ENCODE results near the gene HS2ST1. TPM values are rescaled to one million over a fixed set of nuclear protein-coding genes. Genes with fewer than 3 reads are reported as not detected.
"Not testable (repeated sequence)": the region's sequence is repeated elsewhere in the genome, so short reads cannot be mapped to it uniquely, and the experiment has no call there.

HS2ST1 gene
- total RNA-seq, 1 experiment from 2014 or later = 16.0 TPM

DNA sequence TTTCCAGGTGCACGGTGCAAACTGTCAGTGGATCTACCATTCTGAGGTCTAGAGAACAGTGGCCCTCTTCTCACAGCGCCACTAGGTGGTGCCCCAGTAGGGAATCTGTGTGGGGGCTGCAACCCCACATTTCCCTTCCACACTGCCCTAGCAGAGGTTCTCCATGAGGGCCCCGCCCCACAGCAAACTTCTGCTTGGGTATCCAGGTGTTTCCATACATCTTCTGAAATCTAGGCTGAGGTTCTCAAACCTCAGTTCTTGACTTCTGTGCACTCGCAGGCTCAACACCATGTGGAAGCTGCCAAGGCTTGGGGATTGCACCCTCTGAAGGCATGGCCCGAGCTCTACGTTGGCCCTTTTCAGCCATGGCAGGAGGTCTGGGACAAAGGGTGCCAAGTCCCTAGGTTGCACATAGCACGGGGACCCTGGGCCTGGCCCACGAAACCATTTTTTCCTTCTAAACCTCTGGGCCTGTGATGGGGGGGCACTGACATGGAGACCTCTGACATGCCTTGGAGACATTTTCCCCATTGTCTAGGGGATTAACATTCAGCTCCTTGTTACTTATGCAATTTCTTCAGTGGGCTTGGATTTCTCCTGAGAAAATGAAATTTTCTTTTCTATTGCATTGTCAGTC, 10.0 kb downstream of the HS2ST1 start:
- no peak for DNase-seq (ENCODE audit: extremely low read depth, low read depth)

DNA sequence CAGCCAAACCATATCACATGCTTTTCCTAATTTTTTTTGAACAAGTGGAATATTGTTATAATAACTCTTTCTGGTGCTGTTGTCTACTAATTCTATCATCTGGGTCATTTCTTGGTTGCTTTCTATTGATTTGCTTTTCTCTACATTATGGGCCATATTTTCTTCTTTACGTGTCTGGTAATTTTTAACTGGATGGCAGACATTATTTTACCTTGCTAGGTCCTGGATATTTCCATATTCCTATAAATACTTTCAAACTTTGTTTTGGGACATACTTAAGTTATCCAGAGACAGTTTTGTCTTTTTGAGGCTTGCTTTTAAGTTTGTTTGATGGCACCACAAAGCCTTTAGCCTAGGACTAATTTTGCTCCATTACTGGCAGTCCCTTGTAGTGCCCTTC, 11.3 kb downstream of the HS2ST1 start:
- DNase-seq (ENCODE audit: extremely low read depth, low read depth) = no peak

DNA sequence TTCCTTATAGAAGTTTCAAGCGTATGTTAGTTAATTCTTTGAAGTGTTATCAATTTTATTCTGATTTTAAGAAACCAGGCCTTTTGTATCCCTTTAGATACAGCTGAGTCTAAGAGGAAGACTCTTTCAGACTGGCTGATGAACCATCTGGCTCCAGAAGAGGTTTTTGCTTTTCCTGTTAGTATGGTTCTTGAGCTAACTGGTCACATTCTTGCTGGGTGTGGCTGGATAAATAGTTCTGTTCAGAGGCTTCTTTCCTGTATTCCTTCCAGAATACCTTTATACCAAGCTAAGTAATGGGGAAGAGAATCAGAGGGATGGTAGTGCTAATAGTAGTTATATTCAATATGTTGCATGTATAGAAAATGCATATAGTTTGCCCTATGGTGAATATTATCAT, 12.4 kb downstream of the HS2ST1 start:
- DNase-seq (ENCODE audit: extremely low read depth, low read depth) = no peak

DNA sequence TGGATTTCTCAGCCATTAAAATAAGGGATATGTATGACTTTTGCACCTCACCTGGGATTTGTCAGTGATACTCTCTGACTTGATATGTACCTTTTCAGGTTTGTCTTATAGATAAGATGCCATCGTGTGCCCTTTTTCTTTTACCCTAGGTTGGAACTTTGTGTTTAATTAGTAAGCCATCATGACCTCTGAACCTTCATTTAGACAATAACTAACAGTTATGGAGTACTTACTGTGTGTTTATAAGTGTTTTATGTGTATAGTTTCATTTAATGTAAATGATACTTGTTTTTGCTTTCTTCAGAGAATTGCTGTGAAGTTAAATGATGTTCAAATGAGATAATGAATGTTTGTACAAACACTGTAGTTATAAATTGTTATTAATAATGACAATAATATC, 14.4 kb downstream of the HS2ST1 start:
- no peak for DNase-seq (ENCODE audit: extremely low read depth, low read depth)

DNA sequence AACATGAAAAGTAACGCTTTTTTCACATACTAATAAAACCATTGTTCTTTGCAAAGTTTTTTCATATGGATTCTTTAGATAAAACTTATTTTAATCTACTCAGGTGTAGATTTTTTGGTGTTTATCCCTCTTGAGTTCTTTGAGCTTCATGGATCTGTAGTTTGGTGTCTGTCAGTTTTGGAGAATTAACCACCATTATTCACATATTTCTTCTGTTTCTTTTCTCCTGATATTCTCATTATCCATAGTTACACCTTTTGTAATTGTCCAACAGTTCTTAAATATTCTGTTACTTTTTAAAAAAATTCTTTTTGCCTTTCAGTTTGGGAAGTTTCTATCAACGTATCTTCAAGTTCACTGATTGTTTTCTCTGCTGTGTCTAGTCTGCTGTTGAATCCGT, 18.6 kb downstream of the HS2ST1 start:
- DNase-seq (ENCODE audit: extremely low read depth, low read depth) = no peak

DNA sequence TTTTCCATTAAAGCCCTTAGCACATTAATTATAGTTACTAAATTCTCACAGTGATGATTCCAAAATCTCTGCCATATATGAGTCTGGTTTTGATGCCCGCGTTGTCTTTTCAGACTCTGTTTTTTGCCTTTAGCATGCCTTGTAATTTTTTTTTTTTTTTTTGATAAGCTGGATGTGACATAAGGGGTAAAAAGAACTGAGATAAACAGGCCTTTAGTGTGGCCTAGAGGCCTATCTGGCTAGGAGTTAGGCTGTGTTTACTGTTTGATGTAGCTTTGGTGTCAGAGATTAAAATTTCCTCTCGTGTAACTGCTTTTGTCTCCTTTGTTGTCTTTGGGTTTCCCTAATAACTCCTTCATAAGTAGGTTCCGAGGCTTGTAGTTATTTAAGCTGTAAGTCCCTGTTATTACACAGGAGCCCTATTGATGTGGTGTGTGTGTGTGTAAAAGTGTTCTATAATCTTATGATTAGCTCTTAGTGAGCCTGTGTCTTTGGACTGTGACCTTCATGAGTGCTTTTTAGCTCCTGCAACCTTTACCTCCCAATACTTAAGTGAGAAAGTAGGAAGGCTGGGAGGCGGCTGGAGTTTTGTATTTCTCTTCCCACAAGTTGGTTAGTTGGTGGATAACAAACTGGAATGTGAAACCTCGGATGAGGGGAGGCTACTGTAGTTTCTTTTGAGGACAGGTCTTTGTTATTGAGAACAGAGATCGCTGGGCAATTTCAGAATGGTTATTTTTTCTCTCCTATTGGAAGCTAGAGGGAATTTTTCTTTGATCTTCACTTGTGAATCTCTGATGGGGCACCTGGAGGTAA, 19.3 kb downstream of the HS2ST1 start:
- DNase-seq (ENCODE audit: extremely low read depth, low read depth) = no peak

DNA sequence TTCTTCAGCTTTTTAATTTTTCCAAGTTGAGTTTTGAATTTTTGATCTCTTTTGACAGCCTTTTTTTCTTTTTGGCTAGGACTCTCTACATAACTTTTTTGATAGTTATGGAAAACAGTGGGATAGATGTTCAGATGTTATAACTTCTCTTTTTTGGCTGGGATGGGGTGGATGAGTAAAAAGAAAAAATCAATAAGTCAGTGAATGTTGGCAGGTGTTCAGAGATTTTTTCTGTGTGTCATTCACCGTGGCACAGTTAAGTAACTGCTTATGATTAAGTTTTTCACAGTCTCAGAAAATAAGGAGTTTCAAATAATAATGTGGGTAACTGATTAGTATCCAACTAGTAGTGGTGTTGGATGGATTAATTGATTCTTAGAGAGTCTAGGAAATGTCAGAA, 24.0 kb downstream of the HS2ST1 start:
- DNase-seq (ENCODE audit: extremely low read depth, low read depth) = no peak

DNA sequence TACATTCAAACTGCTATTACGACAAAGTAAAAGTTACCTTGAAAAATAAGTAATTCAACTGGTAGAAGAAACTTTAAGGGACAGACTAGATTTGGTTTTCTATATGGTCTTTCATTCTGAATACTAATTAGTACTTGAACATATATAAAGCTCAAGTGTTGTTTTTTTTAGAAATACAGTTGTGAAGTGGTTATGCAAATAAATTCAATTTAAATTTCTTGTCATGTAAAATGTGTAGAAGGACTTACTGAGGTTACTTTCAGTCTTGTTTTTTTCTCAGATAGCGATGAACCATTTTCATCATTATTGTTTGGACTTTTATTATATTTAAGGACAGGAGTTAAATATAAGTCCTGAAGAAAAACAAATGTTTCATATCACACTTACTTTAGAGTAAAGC, 24.4 kb downstream of the HS2ST1 start:
- no peak for DNase-seq (ENCODE audit: extremely low read depth, low read depth)

DNA sequence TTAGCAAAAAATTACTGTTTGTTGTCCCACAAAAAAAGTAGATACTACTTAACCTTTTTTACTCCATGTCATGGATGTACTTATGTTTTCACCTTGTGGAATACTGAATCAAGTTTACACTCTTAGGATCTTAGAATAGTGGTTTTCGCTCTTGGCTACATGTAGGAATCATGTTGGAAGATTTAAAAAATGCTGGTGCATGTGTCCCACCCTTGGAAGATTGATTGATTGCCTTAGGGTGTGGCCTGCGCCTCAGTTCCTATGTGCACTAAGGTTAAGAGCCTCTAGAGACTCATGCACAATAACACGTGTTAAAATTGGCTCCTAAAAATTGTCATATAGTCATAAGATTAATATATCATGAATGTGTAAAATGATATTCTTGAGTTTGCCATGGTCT, 25.0 kb downstream of the HS2ST1 start:
- no peak for DNase-seq (ENCODE audit: extremely low read depth, low read depth)

DNA sequence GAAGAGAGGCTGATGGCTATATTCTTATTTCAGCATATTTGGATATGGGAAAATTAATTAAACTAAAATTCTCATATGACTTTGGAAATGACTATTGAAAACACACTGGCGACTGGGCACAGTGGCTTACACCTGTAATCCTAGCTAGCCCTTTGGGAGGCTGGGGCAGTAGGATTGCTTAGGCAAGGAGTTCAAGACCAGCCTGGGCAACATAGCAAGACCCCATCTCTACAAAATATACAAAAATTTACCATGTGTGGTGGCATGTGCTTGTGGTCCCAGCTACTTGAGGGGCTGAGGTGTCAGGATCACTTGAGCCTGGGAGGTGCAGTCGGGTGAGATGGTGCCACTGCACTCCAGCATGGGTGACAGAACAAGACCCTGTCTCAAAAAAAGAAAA, 26.2 kb downstream of the HS2ST1 start:
- no peak for DNase-seq (ENCODE audit: extremely low read depth, low read depth)

DNA sequence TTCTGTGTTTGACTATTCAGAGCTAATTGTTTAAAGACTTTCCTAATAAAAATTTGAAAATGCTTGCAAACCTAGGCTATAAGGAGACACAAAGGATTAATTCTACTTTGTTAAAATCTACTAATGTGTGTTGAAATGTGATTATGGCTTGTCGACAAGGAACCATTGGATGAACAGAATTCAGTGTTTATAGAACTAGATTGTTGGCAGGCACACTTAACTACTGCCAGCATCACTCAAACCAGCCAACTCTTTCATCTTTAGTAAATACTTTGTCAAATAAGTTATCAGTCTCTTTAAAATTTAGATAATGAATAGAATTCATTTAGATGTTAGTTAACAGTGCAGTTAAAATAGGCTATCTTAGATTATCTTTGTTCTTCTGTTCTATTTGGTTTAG, 27.6 kb downstream of the HS2ST1 start:
- no peak for DNase-seq (ENCODE audit: extremely low read depth, low read depth)

DNA sequence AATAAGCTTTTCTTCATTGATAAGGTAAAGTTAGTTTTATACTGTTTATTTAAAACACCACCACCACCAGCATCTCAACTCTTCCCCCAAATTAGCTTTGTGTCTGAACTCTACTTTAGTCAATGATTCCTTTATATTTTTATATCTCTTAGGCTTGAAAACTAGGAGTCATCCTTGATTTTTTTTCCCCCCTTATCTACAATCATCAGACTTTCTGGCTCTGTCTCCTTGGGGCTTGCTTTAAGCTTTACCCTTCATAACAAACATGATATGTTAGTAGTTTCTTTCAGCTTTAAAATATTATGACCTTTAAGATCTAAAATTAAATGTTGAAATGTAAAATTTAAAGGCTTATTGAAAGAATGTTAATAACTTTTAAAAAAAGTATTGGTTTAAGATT, 28.3 kb downstream of the HS2ST1 start:
- no peak for DNase-seq (ENCODE audit: extremely low read depth, low read depth)

DNA sequence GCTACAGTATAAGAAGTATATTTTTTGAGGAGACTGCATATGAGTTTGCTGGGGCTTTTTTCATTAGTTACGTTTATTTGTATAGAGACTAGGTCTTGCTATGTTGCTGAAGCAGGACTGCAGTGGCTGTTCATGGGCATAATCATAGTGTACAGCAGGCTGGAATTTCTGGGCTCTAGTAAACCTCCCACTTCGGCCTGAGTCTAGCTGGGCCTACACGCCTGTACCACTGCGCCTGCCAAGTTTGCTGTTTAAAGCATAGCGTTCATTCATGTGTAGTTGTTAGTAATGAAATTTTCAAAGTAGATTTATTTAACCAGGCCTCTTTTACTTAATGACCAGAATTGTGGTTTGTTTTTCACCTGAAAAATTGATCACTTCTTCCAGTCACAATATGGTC, 33.8 kb downstream of the HS2ST1 start:
- DNase-seq (ENCODE audit: extremely low read depth, low read depth) = no peak

DNA sequence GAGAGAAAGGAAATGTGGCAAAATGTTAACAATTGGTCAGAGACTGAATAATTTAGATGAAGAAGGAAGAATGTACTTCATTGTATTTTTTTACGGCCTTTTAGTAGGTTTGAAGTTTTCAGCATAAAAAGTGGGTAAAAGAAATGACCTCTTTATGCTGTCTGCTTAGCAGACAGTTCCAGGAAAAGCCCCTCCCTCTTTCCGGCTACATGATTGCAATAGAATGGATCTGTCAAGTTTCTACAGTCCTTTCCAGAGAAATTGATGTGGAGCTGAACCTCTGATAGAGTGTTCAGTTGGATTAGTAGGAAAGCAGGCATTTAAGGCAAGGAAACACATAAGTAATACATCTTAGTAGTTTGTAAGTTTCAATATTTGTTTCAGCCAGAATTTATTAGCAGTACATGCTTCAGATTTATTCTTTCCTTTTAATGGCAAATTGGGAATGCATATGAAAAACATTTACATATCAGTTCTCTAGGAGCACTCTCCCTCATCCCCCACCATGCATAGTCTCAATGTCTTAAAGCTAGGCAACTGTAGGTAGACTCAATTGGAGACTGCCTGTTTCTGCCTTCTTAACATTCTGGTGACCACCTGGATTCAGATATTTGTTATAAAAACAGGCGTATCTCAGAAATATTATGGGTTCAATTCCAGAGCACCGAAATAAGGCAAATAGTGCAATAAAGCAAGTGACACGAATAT, 36.4 kb downstream of the HS2ST1 start:
- no peak for DNase-seq (ENCODE audit: extremely low read depth, low read depth)

DNA sequence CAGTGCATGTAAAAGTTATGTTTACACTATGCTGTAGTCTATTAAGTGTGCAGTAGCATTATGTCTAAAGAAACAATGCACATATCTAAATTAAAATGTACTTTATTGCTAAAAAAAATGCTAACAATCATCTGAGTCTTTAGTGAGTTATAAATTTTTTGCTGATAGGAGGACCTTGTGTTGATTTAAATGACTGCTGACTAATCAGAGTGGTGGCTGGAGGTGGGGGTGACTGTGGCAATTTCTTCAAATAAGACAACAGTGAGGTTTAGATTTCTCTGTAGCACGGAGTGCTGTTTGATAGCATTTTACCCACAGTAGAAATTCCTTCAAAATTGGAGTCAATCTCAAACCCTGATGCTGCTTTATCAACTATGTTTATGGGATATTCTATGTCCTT, 37.0 kb downstream of the HS2ST1 start:
- DNase-seq (ENCODE audit: extremely low read depth, low read depth) = no peak

DNA sequence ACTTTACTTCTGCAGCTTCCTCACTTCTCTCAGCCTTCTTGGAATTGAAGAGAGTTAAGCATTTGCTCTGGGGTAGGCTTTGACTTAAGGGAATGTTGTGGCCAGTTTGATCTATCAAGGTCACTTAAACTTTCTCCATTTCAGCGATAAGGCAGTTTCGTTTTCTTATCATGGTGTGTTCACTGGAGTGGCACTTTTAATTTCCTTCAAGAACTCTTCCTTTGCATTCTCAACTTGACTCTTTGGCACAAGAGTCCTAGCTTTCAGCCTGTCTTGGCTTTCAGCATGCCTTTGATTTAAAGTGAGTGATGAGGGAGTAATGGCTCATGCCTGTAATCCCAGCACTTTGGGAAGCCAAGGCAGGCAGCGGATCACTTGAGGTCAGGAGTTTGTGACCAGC, 38.7 kb downstream of the HS2ST1 start:
- DNase-seq (ENCODE audit: extremely low read depth, low read depth) = no peak

DNA sequence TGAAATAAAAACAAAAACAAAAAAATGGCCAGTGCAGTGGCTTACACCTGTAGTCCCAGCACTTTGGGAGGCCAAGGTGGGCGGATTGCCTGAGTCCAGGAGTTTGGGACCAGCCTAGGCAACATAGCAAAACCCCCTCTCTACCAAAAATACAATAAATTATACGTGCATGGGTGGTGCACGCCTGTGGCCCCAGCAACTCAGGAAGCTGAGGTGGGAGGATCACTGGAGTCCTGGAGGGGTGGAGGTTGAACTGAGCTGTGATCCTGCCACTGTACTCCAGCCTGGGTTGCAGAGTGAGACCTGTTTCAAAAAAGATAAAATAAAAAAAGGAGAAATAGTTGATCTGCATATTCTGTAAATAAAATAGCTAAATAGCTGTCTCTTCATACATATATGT, 41.2 kb downstream of the HS2ST1 start:
- no peak for DNase-seq (ENCODE audit: extremely low read depth, low read depth)

DNA sequence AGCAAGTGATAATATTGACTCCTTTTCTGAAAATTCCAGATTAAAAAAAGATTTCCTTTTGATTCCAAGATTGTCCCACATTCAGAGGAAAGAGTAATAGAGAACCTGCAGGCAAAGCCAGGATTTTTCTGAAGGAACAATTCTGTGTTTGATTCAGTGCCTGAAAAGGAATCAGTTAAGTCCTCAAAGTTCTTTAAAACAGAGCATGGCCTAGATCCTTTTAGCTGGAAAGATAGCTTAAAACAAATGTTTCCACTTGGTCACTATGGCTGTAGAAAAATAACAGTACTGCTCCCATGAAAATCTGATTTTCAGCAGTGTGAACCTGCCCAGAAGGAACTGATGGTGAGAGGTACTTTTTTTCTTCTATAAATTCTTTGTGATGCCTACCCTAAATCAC, 41.8 kb downstream of the HS2ST1 start:
- no peak for DNase-seq (ENCODE audit: extremely low read depth, low read depth)

DNA sequence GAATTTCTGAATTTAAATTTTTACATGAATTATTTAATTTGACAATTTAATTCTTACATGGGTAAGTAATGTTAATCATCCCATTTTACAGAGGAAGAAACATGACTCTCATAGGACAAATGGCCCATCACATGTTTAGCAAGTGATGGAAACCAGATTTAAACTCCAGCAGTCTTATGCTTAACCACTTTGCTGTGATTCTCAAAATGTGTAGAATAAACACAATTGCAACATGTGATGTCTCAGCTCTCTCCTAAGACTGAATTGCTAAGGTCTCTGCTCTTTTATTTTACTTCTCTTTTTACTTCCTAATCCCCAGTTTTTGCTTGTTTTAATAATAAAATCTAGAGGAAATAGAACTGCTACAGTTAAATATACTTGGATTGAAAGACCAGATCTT, 42.8 kb downstream of the HS2ST1 start:
- no peak for DNase-seq (ENCODE audit: extremely low read depth, low read depth)

DNA sequence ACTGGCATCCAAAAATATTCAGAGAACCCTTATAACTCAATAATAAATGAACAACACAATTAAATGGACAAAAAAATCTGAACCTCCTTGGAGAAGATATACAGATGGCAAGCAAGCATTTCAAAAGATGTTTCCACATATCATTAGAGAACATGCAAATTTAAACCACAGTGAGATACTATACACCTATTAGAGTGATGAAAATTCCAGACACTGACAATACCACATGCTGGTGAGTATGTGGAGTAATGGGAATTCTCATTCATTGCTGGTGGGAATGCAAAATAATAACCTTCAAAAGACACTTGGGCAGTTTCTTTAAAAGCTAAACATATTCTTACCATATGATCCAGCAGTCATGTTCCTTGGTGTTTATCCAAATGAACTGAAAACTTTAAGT, 46.1 kb downstream of the HS2ST1 start:
- no peak for DNase-seq (ENCODE audit: extremely low read depth, low read depth)

DNA sequence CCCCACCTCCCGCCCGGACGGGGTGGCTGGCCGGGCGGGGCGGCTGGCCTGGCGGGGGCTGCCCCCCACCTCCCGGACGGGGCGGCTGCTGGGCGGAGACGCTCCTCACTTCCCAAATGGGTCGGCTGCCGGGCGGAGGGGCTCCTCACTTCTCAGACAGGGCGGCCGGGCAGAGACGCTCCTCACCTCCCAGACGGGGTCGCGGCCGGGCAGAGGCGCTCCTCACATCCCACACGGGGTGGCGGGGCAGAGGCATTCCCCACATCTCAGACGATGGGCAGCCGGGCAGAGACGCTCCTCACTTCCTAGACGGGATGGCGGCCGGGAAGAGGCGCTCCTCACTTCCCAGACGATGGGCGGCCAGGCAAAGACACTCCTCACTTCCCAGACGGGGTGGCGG, 49.4 kb downstream of the HS2ST1 start:
- not testable (repeated sequence) for DNase-seq (ENCODE audit: extremely low read depth, low read depth)

Measured in NCI-H460 (cell line).